Endothelial cell of umbilical vein (primary cell): Measurements from ENCODE around the gene MPL. TPM values are rescaled to one million over a fixed set of nuclear protein-coding genes. Genes with fewer than 3 reads are reported as not detected.

Experiments
- BruUV-seq: library from RNA; stranded (reverse); fragments of 400-500 nt; replicated peaks from 2 replicates; lab custom pipeline; 2021; lab: Mats Ljungman, UMichigan
- CTCF ChIA-PET: fragments of 300-600, 350-600 bp; sonication (Branson Sonifier 250); formaldehyde crosslinking; loops from one replicate; lab custom pipeline; 2021; ENCODE audit warnings: antibody characterized with exemption, inconsistent platforms; lab: Charles Lee
- POLR2A ChIA-PET: fragments of 300-600, 350-600 bp; sonication (Branson Sonifier 250); formaldehyde crosslinking; loops from one replicate; lab custom pipeline; 2021; ENCODE audit warnings: antibody characterized with exemption, inconsistent platforms; lab: Charles Lee
- DNase-seq: peaks from one replicate; pipeline ENCODE4 v3.0.0-alpha.2; 2011; ENCODE audit warnings: low read depth, low spot score
- FAIRE-seq: peaks from 2 replicates; lab custom pipeline; 2011; peaks lifted over from hg19 to GRCh38; lab: Jason Lieb, UNC
- H2AFZ ChIP-seq: 2 replicates; pipeline ENCODE4 v1.6.0; 2012; ENCODE audit warnings: low read depth, low read length, control low read depth, inconsistent platforms
- H3K27ac ChIP-seq: 2 replicates; pipeline ENCODE4 v1.5.1; 2011; ENCODE audit warnings: low read depth, mild to moderate bottlenecking, control low read depth, low read length, moderate library complexity; ENCODE audit not compliant: insufficient read depth
- H3K27me3 ChIP-seq, 2 experiments: 2 replicates each; pipeline versions ENCODE4 v1.6.0 to v1.6.1; 2011; ENCODE audit warnings: low read length in 2 of 2, mixed read lengths in 1 of 2; ENCODE audit not compliant: control insufficient read depth in 2 of 2, insufficient read depth in 2 of 2
- H3K36me3 ChIP-seq, 2 experiments: 2 replicates in 1 of 2; 3 replicates in 1 of 2; pipeline ENCODE4 v1.5.1; 2011; ENCODE audit warnings: low read length in 2 of 2, mild to moderate bottlenecking in 1 of 2, moderate library complexity in 1 of 2; ENCODE audit not compliant: control insufficient read depth in 2 of 2, insufficient read depth in 2 of 2; ENCODE audit errors: extremely low read depth in 1 of 2
- H3K4me1 ChIP-seq: 3 replicates; pipeline ENCODE4 v1.5.1; 2011; ENCODE audit warnings: mild to moderate bottlenecking, low read length; ENCODE audit not compliant: control insufficient read depth, insufficient read depth; ENCODE audit errors: extremely low read depth
- H3K4me2 ChIP-seq: 2 replicates; pipeline ENCODE4 v1.6.1; 2011; ENCODE audit warnings: low read length, control low read depth, mixed read lengths; ENCODE audit not compliant: insufficient read depth
- H3K4me3 ChIP-seq, 3 experiments: fragments of 200-600 bp in 1 of 3; sonication (generic), shearing (Covaris generic) in 1 of 3; replicated peaks in 1 of 3; 2 replicates each; pipeline ENCODE4 v1.5.1; 2011 to 2016; ENCODE audit warnings: control low read depth in 3 of 3, low read length in 3 of 3, mild to moderate bottlenecking in 2 of 3, inconsistent platforms in 1 of 3, low read depth in 1 of 3, moderate library complexity in 1 of 3; ENCODE audit not compliant: insufficient read depth in 1 of 3
- H3K79me2 ChIP-seq: 2 replicates; pipeline ENCODE4 v1.6.0; 2012; ENCODE audit warnings: low read length, inconsistent platforms; ENCODE audit not compliant: control insufficient read depth, insufficient read depth
- H3K9ac ChIP-seq: replicated peaks from 2 replicates; pipeline ENCODE3; 2011; ENCODE audit warnings: low read length, control low read depth; ENCODE audit not compliant: insufficient read depth; ENCODE audit errors: extremely low read depth
- H3K9me1 ChIP-seq: replicated peaks from 3 replicates; pipeline ENCODE4 v1.6.0; 2011; ENCODE audit warnings: mild to moderate bottlenecking, low read length; ENCODE audit not compliant: control insufficient read depth, insufficient read depth; ENCODE audit errors: extremely low read depth
- H3K9me3 ChIP-seq: replicated peaks from 2 replicates; pipeline ENCODE4 v1.5.1; 2012; ENCODE audit warnings: low read length, inconsistent platforms; ENCODE audit not compliant: control insufficient read depth, insufficient read depth
- H4K20me1 ChIP-seq: replicated peaks from 2 replicates; pipeline ENCODE3; 2011; ENCODE audit warnings: mild to moderate bottlenecking, low read length; ENCODE audit not compliant: control insufficient read depth, insufficient read depth; ENCODE audit errors: extremely low read depth
- EZH2 ChIP-seq: IDR thresholded peaks from 2 replicates; pipeline ENCODE4 v1.6.1; 2012; ENCODE audit warnings: borderline replicate concordance, low read depth, mild to moderate bottlenecking, moderate library complexity, low read length, inconsistent platforms; ENCODE audit not compliant: severe bottlenecking
- FOS ChIP-seq: IDR thresholded peaks from 2 replicates; pipeline ENCODE4 v1.6.1; 2011; ENCODE audit warnings: mild to moderate bottlenecking, low read length, moderate library complexity, borderline replicate concordance; ENCODE audit not compliant: insufficient read depth
- GATA2 ChIP-seq: IDR thresholded peaks from 2 replicates; pipeline ENCODE4 v1.7.0; 2011; ENCODE audit warnings: low read depth, mild to moderate bottlenecking, moderate library complexity, mixed read lengths, low read length; ENCODE audit not compliant: insufficient read length, insufficient read depth
- JUN ChIP-seq: IDR thresholded peaks from 2 replicates; pipeline ENCODE4 v1.6.1; 2011; ENCODE audit warnings: borderline replicate concordance, low read depth; ENCODE audit not compliant: insufficient read length, insufficient read depth
- MYC ChIP-seq: IDR thresholded peaks from one replicate; pipeline ENCODE4 v1.6.1; 2011; ENCODE audit warnings: mild to moderate bottlenecking, low read depth, low read length
- POLR2A ChIP-seq: IDR thresholded peaks from 2 replicates; pipeline ENCODE4 v1.6.1; 2012; ENCODE audit warnings: low read depth, mild to moderate bottlenecking, control low read depth, low read length
- POLR2AphosphoS5 ChIP-seq: IDR thresholded peaks from 2 replicates; pipeline ENCODE4 v1.6.1; 2012; ENCODE audit warnings: low read depth, mild to moderate bottlenecking, control low read depth, low read length, moderate library complexity; ENCODE audit not compliant: insufficient read depth
- dilution Hi-C: fragments of 300-500 bp; cut with MboI; formaldehyde crosslinking; loops from one replicate; pipeline ENCODE4 v1.15.0; 2019; ENCODE audit warnings: low sequenced_read_pairs; ENCODE audit not compliant: extremely low pct_ligation_motif_present
- intact Hi-C: fragments of 100-400 bp; cut with micrococcal nuclease; formaldehyde crosslinking; loops from one replicate; pipeline ENCODE4 v1.10.0; 2022
- polyA plus RNA-seq, 4 experiments: library from polyadenylated mRNA; depleted of rRNA in 3 of 4; stranded (reverse) in 3 of 4; unstranded in 1 of 4; fragments of >200 nt; gene quantifications; 2 replicates each; pipeline versions ENCODE4 v1.2.1 to v1.2.3, GENCODE V29; 2011 to 2012; ENCODE audit warnings: missing spikeins in 1 of 4
- total RNA-seq: library from RNA; stranded (reverse); gene quantifications from 2 replicates; pipeline ENCODE4 v1.2.3, GENCODE V29; 2021
- TF ChIP-seq, protein P1 (sequence below), 2 donors: IDR thresholded peaks; 1 replicate in 1 of 2; 2 replicates in 1 of 2; pipeline ENCODE4 v1.5.1; 2011; ENCODE audit warnings: low read length in 2 of 2, mild to moderate bottlenecking in 2 of 2, moderate library complexity in 2 of 2, control low read depth in 1 of 2, inconsistent platforms in 1 of 2, low read depth in 1 of 2; ENCODE audit not compliant: insufficient read depth in 1 of 2; ENCODE audit errors: extremely low read depth in 1 of 2
- TF ChIP-seq, protein P2 (sequence below): IDR thresholded peaks from 2 replicates; pipeline ENCODE4 v1.6.1; 2011; ENCODE audit not compliant: insufficient read depth, insufficient read length

The MPL gene
- total and polyA plus RNA-seq, 2 donors (not counting 3 experiments of a cell fraction or from before 2014, with no cell fraction given): 0.14 to 0.24 TPM

DNA sequence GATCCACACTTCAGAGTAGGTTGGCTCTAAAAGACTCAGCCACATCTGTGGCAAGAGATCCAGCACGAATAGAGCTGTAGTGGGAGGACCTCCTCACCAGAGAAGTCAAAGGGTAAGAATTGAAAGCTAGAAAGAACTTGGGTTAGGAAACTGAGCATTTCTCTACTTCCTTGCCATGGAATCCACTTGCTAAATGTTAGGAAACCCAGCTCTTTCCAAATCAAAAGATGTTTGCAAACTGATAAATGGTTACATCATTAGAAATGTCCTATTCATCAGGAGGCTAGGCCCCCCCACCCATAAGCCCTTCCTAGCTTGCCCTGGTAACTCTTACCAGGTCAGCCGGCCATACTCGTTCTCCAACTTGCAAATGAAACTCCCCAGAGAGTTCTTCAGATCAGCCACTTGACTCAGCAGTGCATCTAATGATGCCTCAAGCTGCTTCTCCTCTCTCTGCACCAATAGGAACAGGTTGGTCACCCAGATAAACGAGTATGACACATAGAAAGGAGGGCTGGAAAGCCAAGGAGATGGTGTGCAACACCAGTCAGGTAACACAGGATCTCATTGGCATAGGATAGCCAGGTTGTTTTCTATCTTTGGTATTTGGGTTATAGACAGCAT is 50.5 kb downstream of the MPL start:
- POLR2A ChIA-PET: interaction anchor here (1.2 kb wide), 1 partner anchor 27 kb away, joined by 3 read pairs; no protein-coding TSS in a partner anchor

More for the DNA sequence above, 50.5 kb downstream of the MPL start:
- intact Hi-C loops: no loop called here
- H3K4me2 ChIP-seq: peak overlapping the region; percentile 93
- FAIRE-seq (no peak), DNase-seq (no peak)
- peaks cover 34% of the 10 kb centered on the region for H3K79me2 ChIP-seq
- no peaks in the 10 kb centered on the region for H3K9me3 ChIP-seq
- no peak overlapping the region for H3K27ac ChIP-seq
- H3K4me1 ChIP-seq: peaks cover 18% of the 10 kb centered on the region
- CTCF ChIA-PET: interaction anchor here (0.8 to 3.7 kb wide), 2 partner anchors 27 to 161 kb away, joined by 3 to 13 read pairs; no protein-coding TSS in a partner anchor
- no peaks in the 10 kb centered on the region for H3K27me3 ChIP-seq
- no peak overlapping the region for H3K9ac ChIP-seq
- peaks cover 13 to 39% of the 10 kb centered on the region in 2 experiments for H3K36me3 ChIP-seq
- H2AFZ ChIP-seq: no peak overlapping the region
- H4K20me1 ChIP-seq: no peaks in the 10 kb centered on the region
- TF ChIP-seq GATA2 (no peak), JUN (no peak), FOS (no peak), MYC (no peak), POLR2A (no peak), POLR2AphosphoS5 (no peak), EZH2 (no peak)
- TF ChIP-seq, protein P1, sequence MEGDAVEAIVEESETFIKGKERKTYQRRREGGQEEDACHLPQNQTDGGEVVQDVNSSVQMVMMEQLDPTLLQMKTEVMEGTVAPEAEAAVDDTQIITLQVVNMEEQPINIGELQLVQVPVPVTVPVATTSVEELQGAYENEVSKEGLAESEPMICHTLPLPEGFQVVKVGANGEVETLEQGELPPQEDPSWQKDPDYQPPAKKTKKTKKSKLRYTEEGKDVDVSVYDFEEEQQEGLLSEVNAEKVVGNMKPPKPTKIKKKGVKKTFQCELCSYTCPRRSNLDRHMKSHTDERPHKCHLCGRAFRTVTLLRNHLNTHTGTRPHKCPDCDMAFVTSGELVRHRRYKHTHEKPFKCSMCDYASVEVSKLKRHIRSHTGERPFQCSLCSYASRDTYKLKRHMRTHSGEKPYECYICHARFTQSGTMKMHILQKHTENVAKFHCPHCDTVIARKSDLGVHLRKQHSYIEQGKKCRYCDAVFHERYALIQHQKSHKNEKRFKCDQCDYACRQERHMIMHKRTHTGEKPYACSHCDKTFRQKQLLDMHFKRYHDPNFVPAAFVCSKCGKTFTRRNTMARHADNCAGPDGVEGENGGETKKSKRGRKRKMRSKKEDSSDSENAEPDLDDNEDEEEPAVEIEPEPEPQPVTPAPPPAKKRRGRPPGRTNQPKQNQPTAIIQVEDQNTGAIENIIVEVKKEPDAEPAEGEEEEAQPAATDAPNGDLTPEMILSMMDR (IDR thresholded peaks at IDR 0.05; ENCODE audit: extremely low read depth in 1 of 2, insufficient read depth in 1 of 2, low read depth in 1 of 2, low read length in 2 of 2): no peak
- TF ChIP-seq, protein P2, sequence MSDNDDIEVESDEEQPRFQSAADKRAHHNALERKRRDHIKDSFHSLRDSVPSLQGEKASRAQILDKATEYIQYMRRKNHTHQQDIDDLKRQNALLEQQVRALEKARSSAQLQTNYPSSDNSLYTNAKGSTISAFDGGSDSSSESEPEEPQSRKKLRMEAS: no peak
- no peak overlapping the region for H3K4me3 ChIP-seq
- dilution Hi-C loops: no loop called here
- H3K9me1 ChIP-seq: no peaks in the 10 kb centered on the region
- BruUV-seq: no TSS peak
